NCI-H1436 treated with DMSO at 0.1 percent for 48 hours (cell line): ENCODE data around the gene NHERF1.

Experiments used
- DNase-seq: peaks from one replicate; lab custom pipeline; 2025; lab: John Stamatoyannopoulos, UW

The NHERF1 gene

GRCh38 chr17:74732042-74732867 is 16.2 kb upstream of the NHERF1 start:
- no peak for DNase-seq

- no peak for DNase-seq
These were observed 14.9 kb upstream of the NHERF1 start for GRCh38 chr17:74733365-74734122.

DNA sequence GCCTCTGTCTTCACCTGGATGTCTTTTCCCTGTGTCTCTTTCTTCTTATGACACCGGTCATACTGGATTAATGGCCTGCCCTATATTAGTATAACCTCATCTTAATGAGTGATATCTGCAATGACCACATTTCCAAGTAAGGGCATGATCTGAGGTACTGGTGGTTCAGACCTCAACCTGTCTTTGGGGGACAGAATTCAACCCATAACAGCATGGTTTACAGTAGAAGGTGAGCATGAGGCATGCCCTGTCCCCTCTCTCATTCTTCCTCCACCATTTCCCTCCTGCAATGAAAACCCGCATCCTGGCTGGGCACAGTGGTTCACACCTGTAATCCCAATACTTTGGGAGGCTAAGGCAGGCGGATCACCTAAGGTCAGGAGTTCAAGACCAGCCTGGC is 14.2 kb upstream of the NHERF1 start:
- no peak for DNase-seq

GRCh38 chr17:74736513-74737298 is 11.7 kb upstream of the NHERF1 start, which contains the start of gene RAB37:
TSS of gene RAB37 (plus strand) at chr17:74737256. CDS start at chr17:74737273, 17 bp downstream.
- DNase-seq = no peak

GRCh38 chr17:74737299-74738050 is 11.0 kb upstream of the NHERF1 start:
- no peak for DNase-seq

GRCh38 chr17:74738051-74738996 is 10.1 kb upstream of the NHERF1 start:
- DNase-seq = no peak

GRCh38 chr17:74739227-74739831 is 9.1 kb upstream of the NHERF1 start:
- no peak for DNase-seq

GRCh38 chr17:74740173-74740572 is 8.3 kb upstream of the NHERF1 start:
- no peak for DNase-seq

GRCh38 chr17:74740641-74741387 is 7.6 kb upstream of the NHERF1 start:
- DNase-seq = no peak

- DNase-seq = no peak
These were observed 6.3 kb upstream of the NHERF1 start for GRCh38 chr17:74742153-74742515.

GRCh38 chr17:74742978-74743545 is 5.4 kb upstream of the NHERF1 start:
- DNase-seq = no peak

DNA sequence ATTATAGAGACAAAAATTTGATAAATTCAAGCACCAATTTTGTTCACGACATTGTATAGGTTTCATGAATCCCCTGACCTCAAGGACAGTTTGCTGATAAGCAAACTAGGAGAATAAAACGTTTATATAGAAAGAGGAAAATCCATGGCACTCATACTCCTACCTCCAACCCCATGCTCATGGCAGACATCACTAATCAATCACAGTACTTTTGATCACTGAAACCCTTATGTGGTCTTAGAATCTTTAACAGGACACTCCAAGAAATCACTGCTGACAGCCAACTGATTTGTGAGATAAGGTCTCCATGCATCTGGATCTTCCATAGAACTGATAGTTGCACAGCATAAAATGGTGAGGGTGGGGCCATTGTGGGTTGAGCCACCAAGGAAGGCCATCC is 4.7 kb upstream of the NHERF1 start:
- DNase-seq = no peak

DNA sequence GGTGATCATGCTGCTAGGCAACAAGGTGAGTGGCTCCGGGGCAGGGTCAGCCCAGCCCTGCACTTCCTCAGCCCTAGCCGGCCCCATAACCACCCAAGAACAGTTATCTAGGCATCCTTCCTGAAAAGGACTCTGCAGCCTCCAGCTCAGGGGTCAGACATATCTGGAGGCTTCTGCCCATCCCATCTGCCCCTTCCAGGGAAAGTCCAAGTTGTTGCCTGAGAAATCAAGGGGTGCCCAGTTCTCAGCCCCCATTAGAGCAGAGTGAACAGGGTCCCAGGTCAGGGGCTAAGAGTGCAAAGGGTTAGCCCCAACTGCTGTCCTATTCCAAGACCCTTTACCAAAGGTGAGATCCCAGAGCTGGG is 4.1 kb upstream of the NHERF1 start:
- no peak for DNase-seq

DNA sequence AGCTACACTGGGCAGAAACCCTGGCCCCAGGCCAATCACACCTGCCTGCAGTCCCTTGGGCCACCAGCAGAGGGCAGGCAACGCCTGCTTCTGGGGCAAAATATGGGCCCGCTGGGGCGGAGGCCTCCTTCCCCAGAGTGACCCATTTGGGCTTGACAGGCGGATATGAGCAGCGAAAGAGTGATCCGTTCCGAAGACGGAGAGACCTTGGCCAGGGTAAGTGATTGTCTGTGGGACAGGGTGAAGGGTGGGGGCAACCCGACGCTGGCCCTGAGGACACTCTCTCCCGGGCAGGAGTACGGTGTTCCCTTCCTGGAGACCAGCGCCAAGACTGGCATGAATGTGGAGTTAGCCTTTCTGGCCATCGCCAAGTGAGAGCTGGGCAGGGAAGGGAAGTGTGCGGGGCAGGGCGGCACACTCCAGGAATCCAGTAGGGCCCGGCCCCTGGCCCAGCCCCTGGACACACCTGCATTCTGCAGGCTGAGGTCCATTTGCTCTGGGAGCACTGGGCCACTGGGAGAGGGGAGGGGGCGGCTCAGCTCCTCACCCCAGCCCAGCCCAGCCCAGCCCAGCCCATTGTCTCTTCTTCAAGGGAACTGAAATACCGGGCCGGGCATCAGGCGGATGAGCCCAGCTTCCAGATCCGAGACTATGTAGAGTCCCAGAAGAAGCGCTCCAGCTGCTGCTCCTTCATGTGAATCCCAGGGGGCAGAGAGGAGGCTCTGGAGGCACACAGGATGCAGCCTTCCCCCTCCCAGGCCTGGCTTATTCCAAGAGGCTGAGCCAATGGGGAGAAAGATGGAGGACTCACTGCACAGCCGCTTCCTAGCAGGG is 3.5 kb upstream of the NHERF1 start:
- no peak for DNase-seq

DNA sequence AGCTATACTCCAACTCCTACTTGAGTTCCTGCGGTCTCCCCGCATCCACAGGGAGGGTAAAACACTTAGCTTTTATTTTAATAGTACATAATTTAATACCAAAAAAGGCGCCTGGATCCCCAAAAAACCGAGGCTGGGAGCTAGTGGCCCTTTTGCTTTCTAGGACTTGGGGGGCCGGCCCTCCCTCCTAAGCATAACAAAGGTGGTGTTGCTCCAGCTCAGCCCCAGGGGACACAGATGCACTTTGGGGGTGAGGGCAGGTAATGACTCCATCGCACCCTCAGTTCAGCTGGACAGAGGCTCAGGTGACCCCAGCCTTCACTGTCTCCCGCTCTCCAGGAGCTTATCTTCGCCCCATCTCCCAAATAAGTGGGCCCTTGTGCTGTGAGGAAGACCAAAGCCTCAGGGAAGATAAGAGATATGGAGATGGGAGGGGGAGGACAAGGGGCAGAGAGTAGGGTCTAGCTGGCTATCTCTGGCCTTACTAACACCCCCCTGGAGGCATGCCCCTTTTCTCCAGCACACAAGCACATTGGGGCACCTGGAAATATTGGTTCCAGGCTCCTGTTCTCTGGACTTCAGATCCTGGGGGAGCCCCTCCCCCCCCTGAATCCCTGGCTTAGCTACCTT is 2.8 kb upstream of the NHERF1 start:
- DNase-seq = no peak

- no peak for DNase-seq
These were observed 2.1 kb upstream of the NHERF1 start for GRCh38 chr17:74746376-74746775.

GRCh38 chr17:74746922-74747321 is 1.5 kb upstream of the NHERF1 start:
- DNase-seq = no peak

GRCh38 chr17:74748279-74748528 is 224 bp upstream of the NHERF1 start:
- DNase-seq = no peak
